MG63 (cell line): ENCODE results near the gene GRIN2A. TPM values are rescaled to one million over a fixed set of nuclear protein-coding genes. Genes with fewer than 3 reads are reported as not detected.
A peak's percentile ranks its signal among the peaks of the same experiment; 100 is the strongest.

Experiments used
- DNase-seq: peaks from one replicate; pipeline ENCODE4 v3.0.0-alpha.2; 2020
- H3K27me3 ChIP-seq: fragments of 250-450 bp; sonication (Bioruptor Pico); 2 replicates; pipeline ENCODE4 v1.5.1; 2020; ENCODE audit warnings: mild to moderate bottlenecking, moderate library complexity
- H3K36me3 ChIP-seq: fragments of 250-450 bp; sonication (Bioruptor Pico); 2 replicates; pipeline ENCODE4 v1.5.1; 2020; ENCODE audit warnings: mild to moderate bottlenecking, moderate library complexity
- H3K4me3 ChIP-seq: fragments of 250-450 bp; sonication (Bioruptor Pico); 2 replicates; pipeline ENCODE4 v1.5.1; 2020; ENCODE audit warnings: mild to moderate bottlenecking, moderate library complexity
- H3K9me3 ChIP-seq: fragments of 250-450 bp; sonication (Bioruptor Pico); 2 replicates; pipeline ENCODE4 v1.5.1; 2020; ENCODE audit warnings: mild to moderate bottlenecking, moderate library complexity
- total RNA-seq: library from RNA; depleted of rRNA; stranded (reverse); fragments of >200 nt; shearing (Covaris generic); gene quantifications from 2 replicates; pipeline ENCODE4 v1.2.3, GENCODE V29; 2014; ENCODE audit warnings: low replicate concordance

GRIN2A gene
- total RNA-seq, 1 experiment from 2014 or later: not detected

DNA sequence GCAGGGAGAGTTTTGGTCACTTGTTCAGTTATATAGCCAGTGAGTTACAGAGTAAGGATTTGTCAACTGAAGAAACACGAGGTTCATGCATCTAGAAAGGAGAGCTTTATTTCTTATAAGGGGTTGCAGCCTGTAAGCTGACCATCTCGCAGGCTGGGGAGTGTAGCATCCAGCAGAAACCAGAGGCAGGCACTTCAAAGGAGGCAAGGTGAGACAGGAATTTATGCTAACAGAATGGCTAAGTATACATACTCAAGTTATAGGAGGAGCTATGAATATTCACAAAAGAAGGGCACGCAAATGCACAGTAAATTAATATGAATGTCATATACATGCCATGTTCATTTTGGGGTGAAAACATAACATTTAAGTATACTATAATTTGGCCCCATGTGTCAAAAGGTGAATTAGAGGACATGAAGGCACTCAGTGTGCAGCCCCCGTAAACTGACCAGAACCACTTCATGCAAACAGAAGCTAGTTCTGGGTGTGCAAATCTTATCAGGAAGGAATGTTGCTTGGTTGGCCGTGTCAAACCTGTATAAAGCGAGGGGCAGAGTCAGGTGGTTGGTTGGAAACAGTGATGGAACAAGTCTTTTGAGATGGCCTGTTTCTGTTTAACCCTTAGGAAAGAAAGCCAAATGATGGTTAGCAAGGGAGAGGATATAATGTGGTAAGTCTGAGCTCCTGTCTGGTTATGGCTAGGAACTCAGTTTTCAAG lies 97.0 kb downstream of the GRIN2A start:
- no peaks in the 10 kb centered on the region for H3K27me3 ChIP-seq
- no peak for DNase-seq

DNA sequence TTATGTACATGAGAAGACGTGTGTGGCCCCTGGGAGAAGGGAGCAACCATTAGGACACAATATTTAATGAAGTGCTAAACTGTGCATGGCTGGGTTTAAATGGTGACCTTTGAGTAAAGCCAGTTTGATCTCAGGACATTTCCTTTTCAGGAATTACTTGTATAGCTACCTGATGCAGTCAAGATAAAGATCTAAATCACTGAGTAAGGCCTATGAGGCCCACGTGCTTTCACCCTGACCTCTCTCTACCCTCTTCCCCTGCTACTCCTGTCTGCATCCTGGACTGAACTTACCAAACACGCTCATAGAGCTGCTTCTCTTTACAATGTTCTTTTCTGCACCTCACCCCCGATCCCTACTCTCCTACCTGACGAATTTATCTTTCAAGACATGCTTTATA lies 98.9 kb downstream of the GRIN2A start:
- Histone ChIP-seq H3K9me3 (no peaks in the 10 kb centered on the region), H3K4me3 (no peak overlapping the region), H3K27me3 (no peaks in the 10 kb centered on the region), H3K36me3 (no peaks in the 10 kb centered on the region)
- DNase-seq: no peak

More for the DNA sequence above, 97.0 kb downstream of the GRIN2A start:
- H3K4me3 ChIP-seq: no peak overlapping the region
- H3K36me3 ChIP-seq: no peaks in the 10 kb centered on the region
- no peaks in the 10 kb centered on the region; the same call in 1 of the 2 replicates for H3K9me3 ChIP-seq

DNA sequence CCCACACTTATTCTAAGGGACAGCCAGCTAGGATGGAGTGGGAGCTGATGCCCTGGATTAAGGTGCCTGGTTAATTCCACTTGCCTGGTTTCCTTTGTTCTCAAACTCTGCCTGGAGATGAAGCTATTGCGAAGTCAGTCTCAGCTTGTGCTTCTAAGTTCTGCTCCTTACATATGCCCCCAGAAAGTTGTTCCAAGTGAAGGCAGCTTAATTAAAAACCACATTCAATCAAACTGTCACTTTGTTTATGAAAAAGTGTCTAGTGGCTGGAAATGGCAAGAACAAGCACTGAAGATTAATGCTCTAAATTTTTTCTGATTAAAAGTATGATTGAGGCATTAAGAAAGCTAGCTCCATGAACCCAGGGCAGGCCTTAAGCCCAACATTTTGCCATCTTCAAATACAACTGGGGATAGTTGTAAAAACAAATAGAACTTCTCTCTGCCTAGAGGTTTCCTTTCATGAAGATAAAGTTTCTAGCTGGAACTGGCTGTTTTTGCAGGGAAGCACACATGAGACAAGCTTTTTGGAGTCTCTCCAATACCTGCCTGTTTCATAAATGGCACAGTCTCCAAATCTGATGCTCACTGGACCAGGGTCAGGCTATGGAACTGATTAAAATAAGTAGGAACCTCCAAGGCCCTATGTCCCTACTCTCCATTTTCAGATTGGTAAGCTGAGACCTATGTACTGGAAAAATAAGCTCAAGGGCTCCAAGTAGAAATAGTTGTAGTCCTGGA lies 100.9 kb downstream of the GRIN2A start:
- Histone ChIP-seq H3K36me3 (no peaks in the 10 kb centered on the region), H3K9me3 (no peaks in the 10 kb centered on the region; the same call in 1 of the 2 replicates), H3K27me3 (no peaks in the 10 kb centered on the region), H3K4me3 (no peak overlapping the region)
- DNase-seq: no peak

DNA sequence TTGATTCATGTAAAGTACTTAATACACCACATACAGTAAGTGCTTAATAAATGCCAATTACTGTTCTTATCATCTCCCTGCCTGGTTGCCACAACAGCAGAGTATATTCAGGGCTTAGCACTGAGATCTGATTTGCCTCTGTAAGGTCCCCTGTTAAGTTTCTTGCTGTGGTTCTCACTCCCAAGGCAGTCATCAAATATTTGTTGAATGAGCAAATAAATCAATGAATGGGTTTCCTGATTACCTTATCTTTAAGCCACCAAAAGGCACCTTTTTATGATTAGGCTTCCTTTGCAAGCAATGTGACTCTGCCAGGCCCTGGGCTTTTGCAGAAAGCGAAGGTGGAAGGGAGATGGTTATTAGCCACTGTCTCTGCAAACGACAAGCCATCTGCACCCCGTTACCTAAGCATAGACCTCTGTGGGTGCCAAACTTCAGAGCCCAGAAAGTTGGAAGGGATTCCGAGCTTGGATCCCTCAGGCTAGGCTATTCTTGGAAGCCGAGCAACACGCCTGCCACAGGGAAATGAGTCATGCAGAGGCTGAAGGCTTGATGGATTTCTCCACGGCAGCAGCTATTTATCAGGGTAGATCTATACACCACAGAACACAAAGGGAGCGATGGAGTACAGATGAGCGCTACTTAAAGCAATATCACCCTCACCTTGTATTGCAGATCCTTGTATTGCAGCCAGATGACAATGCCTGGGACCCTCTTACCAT lies 102.0 kb downstream of the GRIN2A start:
- H3K27me3 ChIP-seq: no peaks in the 10 kb centered on the region
- peak; percentile 89 for DNase-seq
- H3K36me3 ChIP-seq: no peaks in the 10 kb centered on the region
- no peaks in the 10 kb centered on the region; the same call in 1 of the 2 replicates for H3K9me3 ChIP-seq
- H3K4me3 ChIP-seq: no peak overlapping the region

DNA sequence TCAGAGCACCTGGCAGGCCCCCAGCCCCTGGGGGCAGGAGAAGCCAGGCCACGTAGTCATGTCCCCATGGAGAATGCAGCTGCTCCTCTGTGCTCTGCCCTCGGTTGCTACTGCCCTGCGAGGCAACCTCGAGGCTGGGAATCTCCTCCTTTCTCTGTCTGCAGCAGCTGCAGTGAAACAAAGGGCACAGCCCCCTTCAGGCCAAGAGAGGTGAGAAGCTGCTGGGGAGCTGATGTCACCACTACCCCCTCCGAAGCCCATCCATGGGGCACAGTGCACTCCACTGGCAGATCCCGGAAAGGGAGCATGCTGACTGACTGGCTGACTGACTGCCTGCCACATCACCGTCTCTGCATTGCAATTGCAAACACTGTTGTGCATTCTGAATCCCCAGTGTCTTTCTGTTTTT lies 103.7 kb downstream of the GRIN2A start:
- DNase-seq: no peak
- H3K27me3 ChIP-seq: no peaks in the 10 kb centered on the region
- H3K4me3 ChIP-seq: no peak overlapping the region
- H3K9me3 ChIP-seq: no peaks in the 10 kb centered on the region; the same call in 1 of the 2 replicates
- no peaks in the 10 kb centered on the region for H3K36me3 ChIP-seq

DNA sequence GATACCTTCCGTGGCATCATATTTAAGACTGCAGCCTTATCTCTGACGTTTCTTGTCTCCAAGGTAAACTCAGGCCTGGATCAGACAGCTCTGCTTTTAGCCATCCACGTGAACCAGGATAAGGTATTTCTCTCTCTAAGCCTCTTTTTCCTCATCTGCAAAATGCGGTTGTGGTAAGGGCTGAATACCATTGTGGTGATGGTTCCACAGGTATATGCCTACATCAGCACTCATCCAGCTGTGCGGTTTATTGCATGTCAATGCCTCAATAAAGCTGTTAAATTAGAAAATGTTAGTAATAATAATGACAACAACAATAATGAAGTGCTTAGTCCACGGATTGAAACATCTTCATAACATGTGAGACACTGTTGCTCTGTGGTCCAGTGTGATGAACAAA lies 104.4 kb downstream of the GRIN2A start:
- no peak for DNase-seq
- H3K4me3 ChIP-seq: no peak overlapping the region
- H3K9me3 ChIP-seq: no peaks in the 10 kb centered on the region; the same call in 1 of the 2 replicates
- no peaks in the 10 kb centered on the region for H3K36me3 ChIP-seq
- H3K27me3 ChIP-seq: no peaks in the 10 kb centered on the region

DNA sequence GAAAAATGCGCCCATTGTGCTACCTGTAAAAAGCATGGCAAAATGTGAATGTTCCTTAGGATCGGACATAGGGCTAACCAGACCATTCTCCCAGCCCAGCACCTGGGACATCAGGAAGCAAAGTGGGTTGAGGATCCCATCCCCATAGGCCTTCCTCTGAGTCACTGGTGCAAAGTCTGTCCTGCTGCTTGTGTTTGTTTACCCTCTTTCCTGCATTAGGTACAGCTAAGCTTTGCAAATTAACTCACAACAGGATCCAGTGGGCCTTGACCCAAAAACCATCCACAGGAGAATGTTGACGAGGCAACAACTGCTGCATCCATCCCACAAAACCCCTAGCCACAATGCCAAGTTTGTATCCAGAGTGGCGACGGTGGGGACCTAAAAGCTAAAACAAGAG lies 106.2 kb downstream of the GRIN2A start:
- H3K36me3 ChIP-seq: no peaks in the 10 kb centered on the region
- no peak overlapping the region for H3K4me3 ChIP-seq
- no peak for DNase-seq
- H3K27me3 ChIP-seq: no peaks in the 10 kb centered on the region
- H3K9me3 ChIP-seq: no peaks in the 10 kb centered on the region; the same call in 1 of the 2 replicates

DNA sequence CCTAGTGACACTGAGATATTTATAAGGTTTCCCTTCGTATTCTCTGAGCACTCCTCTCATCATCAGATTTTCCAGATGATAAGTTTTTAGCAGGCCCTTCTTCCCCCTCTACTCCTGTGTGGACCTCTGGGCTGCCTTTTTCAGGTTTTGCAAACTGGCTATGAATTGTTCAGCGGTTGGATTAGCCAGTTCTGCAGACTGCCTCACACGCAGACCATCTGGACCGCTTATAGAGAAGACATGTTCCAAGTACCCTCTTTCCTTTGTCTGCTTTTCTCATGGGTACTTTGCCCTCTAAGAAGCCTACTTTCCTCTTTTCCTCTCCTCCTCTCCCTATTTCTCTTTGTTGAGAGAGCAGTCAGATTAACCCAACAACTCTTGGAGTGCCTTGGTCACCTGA lies 111.6 kb downstream of the GRIN2A start:
- no peak for DNase-seq
- H3K4me3 ChIP-seq: no peak overlapping the region
- peaks cover 3% of the 10 kb centered on the region; the same call in 1 of the 2 replicates for H3K9me3 ChIP-seq
- peaks cover 20% of the 10 kb centered on the region for H3K27me3 ChIP-seq
- no peaks in the 10 kb centered on the region for H3K36me3 ChIP-seq

DNA sequence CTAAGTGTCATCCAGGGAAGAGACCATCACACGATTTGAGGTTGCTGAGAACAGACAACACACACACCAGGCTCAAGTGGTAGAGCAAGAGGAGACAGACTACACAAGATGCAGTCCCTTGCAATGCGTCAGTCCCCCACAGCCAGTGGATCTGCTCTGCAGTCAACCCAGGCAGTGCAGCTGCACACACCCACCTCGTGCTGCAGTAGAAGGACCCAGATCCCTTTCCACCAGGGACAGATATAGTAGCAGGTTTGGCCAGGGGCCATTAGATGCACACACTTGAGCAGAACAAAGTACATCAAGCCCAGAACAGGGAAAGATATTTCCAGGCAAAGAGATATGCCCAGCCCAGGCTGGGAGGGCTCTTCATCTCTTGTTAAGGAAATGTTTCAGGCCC lies 112.9 kb downstream of the GRIN2A start:
- Histone ChIP-seq H3K4me3 (no peak overlapping the region), H3K27me3 (peaks cover 20% of the 10 kb centered on the region), H3K36me3 (no peaks in the 10 kb centered on the region), H3K9me3 (peaks cover 3% of the 10 kb centered on the region; the same call in 1 of the 2 replicates)
- no peak for DNase-seq

DNA sequence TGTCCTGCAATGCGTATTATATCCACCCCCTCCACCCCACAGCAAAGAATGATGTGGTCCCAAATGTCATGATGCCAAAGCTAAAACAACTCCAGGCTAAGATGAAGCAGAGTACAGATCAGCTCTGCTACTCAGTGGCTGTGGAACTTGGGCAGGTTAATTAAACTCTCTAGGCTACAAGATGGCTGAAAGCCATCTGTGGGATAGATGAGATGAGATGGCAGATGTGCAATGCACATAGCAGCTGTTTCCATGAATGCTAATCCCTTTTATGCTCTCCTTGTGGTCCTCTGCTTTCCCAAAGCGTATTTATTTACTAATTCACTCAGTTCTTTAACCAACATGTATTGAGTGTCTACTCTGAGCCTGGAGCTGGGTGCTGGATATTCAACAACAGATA lies 114.4 kb downstream of the GRIN2A start:
- Histone ChIP-seq H3K9me3 (peaks cover 3% of the 10 kb centered on the region; the same call in 1 of the 2 replicates), H3K4me3 (no peak overlapping the region), H3K27me3 (peaks cover 32% of the 10 kb centered on the region), H3K36me3 (no peaks in the 10 kb centered on the region)
- no peak for DNase-seq

DNA sequence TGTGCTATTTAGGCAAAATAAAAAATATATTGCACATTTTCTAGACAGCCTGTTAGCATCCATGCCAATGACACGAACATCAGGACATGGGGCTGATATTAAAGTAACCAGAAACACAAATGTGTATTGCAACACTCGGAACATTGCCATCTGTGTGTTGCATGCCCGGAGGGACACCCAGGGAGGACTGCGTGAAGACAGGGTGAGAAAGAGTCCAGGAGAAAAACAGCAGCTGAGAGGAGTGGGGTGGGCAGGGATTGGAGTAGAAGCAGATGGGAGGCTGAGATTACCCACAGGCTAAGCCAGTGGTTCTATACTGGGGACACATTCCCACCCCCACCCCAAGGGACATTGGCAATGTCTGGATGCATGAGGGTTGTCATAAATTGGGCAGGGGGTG lies 114.8 kb downstream of the GRIN2A start:
- Histone ChIP-seq H3K36me3 (no peaks in the 10 kb centered on the region), H3K27me3 (peaks cover 34% of the 10 kb centered on the region), H3K9me3 (peaks cover 3% of the 10 kb centered on the region; the same call in 1 of the 2 replicates), H3K4me3 (no peak overlapping the region)
- DNase-seq: no peak

DNA sequence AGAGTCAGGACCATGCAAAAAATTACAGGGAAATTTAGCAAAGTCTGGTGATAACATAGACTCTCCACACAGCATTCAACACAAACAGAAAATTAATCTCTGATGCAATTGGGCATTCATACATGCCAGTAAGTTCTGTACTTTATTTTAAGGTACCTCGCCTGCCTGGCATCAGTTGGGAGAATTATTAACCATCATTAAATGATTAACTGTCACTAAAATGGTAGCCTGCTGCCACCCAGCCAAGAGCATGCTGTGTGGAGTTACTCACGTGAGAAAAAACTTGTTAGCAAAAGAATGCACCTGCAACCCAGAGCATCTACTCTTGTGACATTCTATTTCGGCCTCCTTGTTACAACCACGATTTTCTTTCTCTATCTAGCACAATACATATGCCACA lies 117.2 kb downstream of the GRIN2A start:
- Histone ChIP-seq H3K9me3 (peaks cover 3% of the 10 kb centered on the region; the same call in 1 of the 2 replicates), H3K36me3 (no peaks in the 10 kb centered on the region)
- DNase-seq: no peak

DNA sequence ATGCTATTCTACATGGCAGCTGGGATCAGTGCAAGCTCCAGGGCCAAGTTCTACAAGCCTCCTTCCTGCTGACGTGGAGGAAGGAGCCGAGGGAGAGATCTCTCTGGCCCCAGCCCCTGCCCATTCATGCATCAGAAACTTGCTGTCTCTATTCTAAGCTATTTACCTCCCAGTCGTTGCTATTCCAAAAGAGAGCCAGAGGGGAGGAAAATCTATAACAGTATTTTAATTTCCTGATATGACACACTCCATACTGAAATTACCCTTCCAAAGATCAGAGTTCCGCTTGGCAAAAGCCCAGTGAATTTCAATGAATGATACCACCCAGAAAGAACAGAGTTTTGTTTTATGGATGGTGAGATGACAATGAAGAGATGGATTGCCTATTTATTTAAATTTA lies 133.4 kb downstream of the GRIN2A start:
- Histone ChIP-seq H3K36me3 (no peaks in the 10 kb centered on the region), H3K27me3 (no peaks in the 10 kb centered on the region), H3K4me3 (no peak overlapping the region), H3K9me3 (no peaks in the 10 kb centered on the region)
- no peak for DNase-seq

More for the DNA sequence above, 117.2 kb downstream of the GRIN2A start:
- peaks cover 45% of the 10 kb centered on the region for H3K27me3 ChIP-seq
- no peak overlapping the region for H3K4me3 ChIP-seq

DNA sequence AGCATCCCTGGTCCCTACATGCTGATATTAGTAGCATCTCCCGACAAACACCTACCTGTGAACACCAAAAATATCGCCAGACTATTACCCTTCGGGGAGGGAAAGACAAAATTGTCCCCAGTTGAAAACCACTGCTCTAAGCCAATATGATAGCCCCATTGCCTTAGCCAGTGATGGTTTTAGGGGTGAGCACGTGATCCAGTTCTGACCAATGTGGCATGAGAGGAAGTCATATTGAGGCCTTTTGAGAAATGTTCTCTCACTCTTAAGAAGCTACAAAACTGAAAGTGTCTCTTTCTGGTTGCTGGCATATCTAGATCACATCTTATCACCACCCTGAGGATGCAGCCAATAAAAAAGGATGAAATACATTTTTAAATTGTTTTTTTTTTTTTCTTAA lies 136.3 kb downstream of the GRIN2A start:
- DNase-seq: no peak
- H3K36me3 ChIP-seq: no peaks in the 10 kb centered on the region
- no peaks in the 10 kb centered on the region for H3K9me3 ChIP-seq
- peaks cover 2% of the 10 kb centered on the region for H3K27me3 ChIP-seq
- no peak overlapping the region for H3K4me3 ChIP-seq

DNA sequence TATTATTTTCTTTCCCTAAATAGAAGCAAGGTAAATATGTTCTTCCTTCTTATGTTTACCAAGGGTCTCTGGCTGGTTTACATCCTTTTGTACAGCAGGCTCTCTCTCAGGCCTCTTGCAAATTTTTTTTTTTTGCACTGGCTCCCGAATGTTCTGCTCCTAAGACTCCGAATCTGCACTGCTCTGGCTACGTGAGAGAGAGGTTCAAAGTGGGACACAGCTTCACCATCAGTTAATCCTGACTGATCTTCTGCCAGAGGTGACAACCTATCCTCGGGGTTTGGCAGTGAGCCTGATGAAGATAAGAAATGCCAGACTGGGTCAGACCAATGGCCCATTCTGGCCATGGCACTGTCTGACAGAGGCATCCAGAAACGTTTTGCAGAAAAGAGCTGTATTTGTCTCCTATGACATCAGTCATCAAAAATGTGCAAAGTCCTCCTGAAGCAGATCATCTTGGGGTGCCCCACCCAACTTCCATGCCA lies 136.9 kb downstream of the GRIN2A start:
- DNase-seq: no peak
- Histone ChIP-seq H3K36me3 (no peaks in the 10 kb centered on the region), H3K9me3 (no peaks in the 10 kb centered on the region), H3K4me3 (no peak overlapping the region), H3K27me3 (peaks cover 4% of the 10 kb centered on the region)

DNA sequence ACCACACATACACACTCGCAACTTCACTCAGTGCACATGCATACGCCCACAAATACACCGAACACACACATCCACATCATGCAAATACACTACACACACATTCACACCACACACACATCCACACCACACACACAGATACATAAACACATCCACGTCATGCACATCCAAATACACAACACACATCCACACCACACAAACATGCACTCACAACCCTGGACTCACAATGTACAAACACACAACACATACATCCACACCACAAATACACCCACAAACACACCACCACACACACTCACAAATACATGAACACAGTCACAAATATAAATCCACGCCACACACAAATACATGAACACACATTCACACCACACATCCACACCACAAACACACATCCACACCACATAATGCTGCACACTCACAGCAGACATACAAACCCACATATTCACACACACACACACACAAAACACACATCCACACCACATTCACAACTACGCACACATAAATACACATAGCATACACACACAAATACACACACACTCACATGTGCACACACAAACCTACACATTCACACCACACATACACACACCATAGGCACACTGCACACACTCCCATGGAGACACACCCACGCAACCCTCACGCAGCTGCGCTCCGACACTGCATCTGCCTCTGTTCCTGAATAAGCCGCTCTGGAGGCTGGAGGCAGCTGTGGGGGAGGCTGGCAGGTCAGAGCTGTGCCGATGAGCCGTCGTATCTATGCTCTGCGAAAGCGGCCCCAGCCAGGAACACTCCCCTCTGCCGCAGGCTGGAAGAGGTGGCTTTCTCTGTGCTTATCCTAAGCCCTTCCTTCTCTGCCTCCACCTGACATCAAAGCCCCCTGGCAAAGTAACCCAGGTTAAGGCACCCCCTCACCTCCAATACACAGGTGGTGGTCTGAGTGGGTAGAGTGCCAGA lies 141.8 kb downstream of the GRIN2A start:
- no peak for DNase-seq
- Histone ChIP-seq H3K27me3 (peaks cover 4% of the 10 kb centered on the region), H3K4me3 (no peak overlapping the region), H3K9me3 (peaks cover 12% of the 10 kb centered on the region), H3K36me3 (no peaks in the 10 kb centered on the region)
